A549 (cell line): Measurements from ENCODE around the gene FAM32A. TPM values are rescaled to one million over a fixed set of nuclear protein-coding genes. Genes with fewer than 3 reads are reported as not detected.
"Not testable (repeated sequence)": the region's sequence is repeated elsewhere in the genome, so short reads cannot be mapped to it uniquely, and the experiment has no call there.

ENCODE experiments used
- ATAC-seq, 2 experiments: fragments of 200-7000 bp in 1 of 2; fragments of >200 bp in 1 of 2; cut with Nextera tagmentation in 1 of 2; cut with Tn5 transposase in 1 of 2; 3 replicates each; pipeline versions ENCODE4 v1.8.0 to v1.9.1; 2018 to 2020; ENCODE audit warnings: mild to moderate bottlenecking in 1 of 2, moderate library complexity in 1 of 2
- CTCF ChIA-PET: fragments of 300-600 bp; sonication (Branson Sonifier 250); formaldehyde crosslinking; extraction: SDS; loops from one replicate; lab custom pipeline; 2021; ENCODE audit warnings: antibody characterized with exemption, inconsistent platforms; lab: Yijun Ruan, JAX
- POLR2A ChIA-PET: fragments of 350-600 bp; formaldehyde crosslinking; extraction: SDS; loops from one replicate; lab custom pipeline; 2021; ENCODE audit warnings: antibody characterized with exemption, inconsistent platforms; lab: Yijun Ruan, JAX
- DNase-seq, 2 experiments: peaks; one replicate each; pipeline versions ENCODE4 v3.0.0 to v3.0.0-alpha.2; 2011 to 2016; ENCODE audit warnings: low read depth in 1 of 2, low spot score in 1 of 2
- FAIRE-seq: peaks from 2 replicates; lab custom pipeline; 2011; peaks lifted over from hg19 to GRCh38; lab: Jason Lieb, UNC
- H3K27ac ChIP-seq, 2 experiments: fragments of >200 bp; sonication (Bioruptor Twin); formaldehyde crosslinking; 3 replicates each; pipeline ENCODE4 v1.5.1; 2016 to 2017
- H3K4me1 ChIP-seq: fragments of >200 bp; sonication (Bioruptor Twin); formaldehyde crosslinking; 3 replicates; pipeline ENCODE4 v1.6.1; 2016
- H3K4me2 ChIP-seq: fragments of >200 bp; sonication (Bioruptor Twin); formaldehyde crosslinking; 3 replicates; pipeline ENCODE4 v1.6.1; 2016
- H3K4me3 ChIP-seq: fragments of >200 bp; sonication (Bioruptor Twin); formaldehyde crosslinking; 3 replicates; pipeline ENCODE4 v1.5.1; 2016
- H3K9me3 ChIP-seq: fragments of >200 bp; sonication (Bioruptor Twin); formaldehyde crosslinking; 3 replicates; pipeline ENCODE4 v1.6.1; 2016
- BCL3 ChIP-seq: fragments of >200 bp; sonication (Bioruptor Twin); formaldehyde crosslinking; IDR thresholded peaks from 3 replicates; pipeline ENCODE4 v1.6.1; 2016
- CBX8 ChIP-seq: fragments of 200-600 bp; sonication (generic); IDR thresholded peaks from 2 replicates; pipeline ENCODE4 v1.6.1; 2016
- CHD2 ChIP-seq: fragments of 150-350 bp; IDR thresholded peaks from 2 replicates; pipeline ENCODE4 v1.6.1; 2014; ENCODE audit warnings: low read length; ENCODE audit not compliant: partially characterized antibody
- CHD4 ChIP-seq: fragments of 200-600 bp; sonication (generic); IDR thresholded peaks from 2 replicates; pipeline ENCODE4 v1.6.1; 2016; ENCODE audit warnings: antibody characterized with exemption, mild to moderate bottlenecking, borderline replicate concordance
- EHF ChIP-seq: fragments of 250-450 bp; sonication (Bioruptor Pico); IDR thresholded peaks from 2 replicates; pipeline ENCODE4 v1.5.0; 2020; ENCODE audit warnings: mild to moderate bottlenecking
- EHMT2 ChIP-seq: fragments of 200-600 bp; sonication (generic); IDR thresholded peaks from 2 replicates; pipeline ENCODE4 v1.6.1; 2016; ENCODE audit warnings: antibody characterized with exemption, low read depth, mild to moderate bottlenecking, moderate library complexity
- EP300 ChIP-seq, 2 experiments: fragments of >200 bp; sonication (Bioruptor Twin); formaldehyde crosslinking; IDR thresholded peaks; 2 replicates in 1 of 2; 3 replicates in 1 of 2; pipeline ENCODE4 v1.6.1; 2016 to 2017
- FOSB ChIP-seq: fragments of 250-450 bp; sonication (Bioruptor Pico); IDR thresholded peaks from 2 replicates; pipeline ENCODE4 v1.5.0; 2020; ENCODE audit warnings: mild to moderate bottlenecking, moderate library complexity
- GATA3 ChIP-seq: IDR thresholded peaks from 2 replicates; pipeline ENCODE4 v1.6.1; 2012; ENCODE audit warnings: borderline replicate concordance
- HOXA7 ChIP-seq: fragments of 250-450 bp; sonication (Bioruptor Pico); IDR thresholded peaks from 2 replicates; pipeline ENCODE4 v1.5.0; 2020; ENCODE audit warnings: mild to moderate bottlenecking, moderate library complexity
- HOXB13 ChIP-seq: fragments of 250-450 bp; sonication (Bioruptor Pico); IDR thresholded peaks from 2 replicates; pipeline ENCODE4 v1.5.0; 2020; ENCODE audit warnings: low read depth, mild to moderate bottlenecking, moderate library complexity
- HOXB5 ChIP-seq: fragments of 250-450 bp; sonication (Bioruptor Pico); IDR thresholded peaks from 2 replicates; pipeline ENCODE4 v1.5.0; 2020; ENCODE audit warnings: mild to moderate bottlenecking, moderate library complexity
- JUN ChIP-seq, 2 experiments: fragments of >200 bp; sonication (Bioruptor Twin); formaldehyde crosslinking; IDR thresholded peaks; 2 replicates in 1 of 2; 3 replicates in 1 of 2; pipeline ENCODE4 v1.6.1; 2016 to 2017
- KDM5A ChIP-seq: fragments of 200-600 bp; sonication (generic); IDR thresholded peaks from 2 replicates; pipeline ENCODE4 v1.6.1; 2016; ENCODE audit warnings: antibody characterized with exemption, mild to moderate bottlenecking
- MAFK ChIP-seq: fragments of 450-650 bp; IDR thresholded peaks from 2 replicates; pipeline ENCODE4 v1.6.1; 2014; ENCODE audit not compliant: partially characterized antibody
- MYC ChIP-seq: IDR thresholded peaks from 2 replicates; pipeline ENCODE4 v1.6.1; 2012; ENCODE audit warnings: mild to moderate bottlenecking, inconsistent platforms, low read length, improper control_type of control experiment, borderline replicate concordance
- NPAS2 ChIP-seq: fragments of 250-450 bp; sonication (Bioruptor Pico); IDR thresholded peaks from 2 replicates; pipeline ENCODE4 v1.8.0; 2022; ENCODE audit warnings: mild to moderate bottlenecking, moderate library complexity, borderline replicate concordance
- NR3C1 ChIP-seq: fragments of >200 bp; sonication (Bioruptor Twin); formaldehyde crosslinking; IDR thresholded peaks from 3 replicates; pipeline ENCODE4 v1.6.1; 2017
- POLR2A ChIP-seq: IDR thresholded peaks from 2 replicates; pipeline ENCODE4 v1.6.1; 2012; ENCODE audit warnings: mild to moderate bottlenecking, low read length
- POLR2AphosphoS2 ChIP-seq: conservative IDR thresholded peaks from 2 replicates; pipeline ENCODE4 v1.6.1; 2012; ENCODE audit warnings: low read length, improper control_type of control experiment, inconsistent platforms
- RARB ChIP-seq: fragments of 250-450 bp; sonication (Bioruptor Pico); IDR thresholded peaks from 2 replicates; pipeline ENCODE4 v1.8.0; 2021; ENCODE audit warnings: mild to moderate bottlenecking, moderate library complexity
- WGBS: methylation state at CpG from one replicate; pipeline ENCODE4 v1.1.6; 2017; ENCODE audit errors: missing lambda C conversion rate; 5-methylcytosine and 5-hydroxymethylcytosine counted together
- polyA plus RNA-seq, 4 experiments: library from polyadenylated mRNA; depleted of rRNA in 3 of 4; stranded (reverse); fragments of >200 nt; fragmentation: RNase III in 1 of 4; extraction: RNeasy Plus Mini Kit Qiagen cat#74134 plus additional on column Dnase treatment in 1 of 4; gene quantifications; 2 replicates in 3 of 4; 3 replicates in 1 of 4; pipeline ENCODE4 v1.2.3, GENCODE V29; 2011 to 2017
- TF ChIP-seq, protein P1 (sequence below): fragments of >200 bp; sonication (Bioruptor Twin); formaldehyde crosslinking; IDR thresholded peaks from 3 replicates; pipeline ENCODE4 v1.5.1; 2016

Gene FAM32A
- polyA plus RNA-seq, 2 of the 4 experiments (the other 2 are of a cell fraction), result 80.8 to 108 TPM

GRCh38 chr19:16175954-16176353, 9.3 kb upstream of the FAM32A start:
- WGBS, result 42% methylated on average over 2 of the region's 2 CpGs
- Histone ChIP-seq H3K9me3 (peaks cover 15% of the 10 kb centered on the region), H3K4me2 (no peak overlapping the region), H3K27ac (no peak overlapping the region), H3K4me1 (no peaks in the 10 kb centered on the region), H3K4me3 (no peak overlapping the region)
- TF ChIP-seq CHD4, result no peak
- no peak for TF ChIP-seq MAFK
- no peak for TF ChIP-seq CBX8
- no peak for TF ChIP-seq BCL3
- no peak for TF ChIP-seq FOSB (CRISPR knock-in tag)
- TF ChIP-seq EP300 (IDR thresholded peaks at IDR 0.05), result no peak
- TF ChIP-seq POLR2AphosphoS2, result no peak
- no peak for TF ChIP-seq JUN (IDR thresholded peaks at IDR 0.05)
- TF ChIP-seq HOXB5 (CRISPR knock-in tag), result no peak
- TF ChIP-seq, protein P1, sequence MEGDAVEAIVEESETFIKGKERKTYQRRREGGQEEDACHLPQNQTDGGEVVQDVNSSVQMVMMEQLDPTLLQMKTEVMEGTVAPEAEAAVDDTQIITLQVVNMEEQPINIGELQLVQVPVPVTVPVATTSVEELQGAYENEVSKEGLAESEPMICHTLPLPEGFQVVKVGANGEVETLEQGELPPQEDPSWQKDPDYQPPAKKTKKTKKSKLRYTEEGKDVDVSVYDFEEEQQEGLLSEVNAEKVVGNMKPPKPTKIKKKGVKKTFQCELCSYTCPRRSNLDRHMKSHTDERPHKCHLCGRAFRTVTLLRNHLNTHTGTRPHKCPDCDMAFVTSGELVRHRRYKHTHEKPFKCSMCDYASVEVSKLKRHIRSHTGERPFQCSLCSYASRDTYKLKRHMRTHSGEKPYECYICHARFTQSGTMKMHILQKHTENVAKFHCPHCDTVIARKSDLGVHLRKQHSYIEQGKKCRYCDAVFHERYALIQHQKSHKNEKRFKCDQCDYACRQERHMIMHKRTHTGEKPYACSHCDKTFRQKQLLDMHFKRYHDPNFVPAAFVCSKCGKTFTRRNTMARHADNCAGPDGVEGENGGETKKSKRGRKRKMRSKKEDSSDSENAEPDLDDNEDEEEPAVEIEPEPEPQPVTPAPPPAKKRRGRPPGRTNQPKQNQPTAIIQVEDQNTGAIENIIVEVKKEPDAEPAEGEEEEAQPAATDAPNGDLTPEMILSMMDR, result no peak
- no peak for TF ChIP-seq NPAS2
- no peak for TF ChIP-seq EHF (CRISPR knock-in tag)
- no peak for TF ChIP-seq NR3C1
- TF ChIP-seq EHMT2, result no peak
- no peak for TF ChIP-seq GATA3
- no peak for TF ChIP-seq POLR2A
- no peak for TF ChIP-seq CHD2
- no peak for TF ChIP-seq RARB (CRISPR knock-in tag)
- no peak for TF ChIP-seq KDM5A
- TF ChIP-seq HOXA7 (CRISPR knock-in tag), result no peak
- DNase-seq (no peak), FAIRE-seq (no peak), ATAC-seq (no peak)
- ChIA-PET POLR2A (no interaction called here), CTCF (interaction anchor here (1.4 kb wide), 1 partner anchor 12 kb away, joined by 3 read pairs; no protein-coding TSS in a partner anchor)

DNA sequence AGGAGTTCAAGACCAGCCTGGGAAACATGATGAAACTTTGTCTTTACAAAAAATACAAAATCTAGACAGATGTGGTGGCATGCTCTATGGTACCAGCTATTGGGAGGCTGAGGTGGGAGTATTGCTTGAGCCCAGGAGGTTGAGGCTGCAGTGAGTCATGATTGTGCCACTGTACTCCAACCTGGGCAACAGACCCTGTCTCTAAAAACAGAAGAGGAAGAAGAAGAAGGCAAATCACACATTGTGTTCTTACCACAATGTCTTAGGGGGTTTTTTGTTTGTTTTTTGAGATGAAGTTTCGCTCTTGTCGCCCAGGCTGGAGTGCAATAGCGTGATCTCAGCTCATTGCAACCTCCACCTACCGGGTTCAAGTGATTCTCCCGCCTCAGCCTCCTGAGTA, 6.3 kb upstream of the FAM32A start:
- ATAC-seq, H3K27ac ChIP-seq, H3K4me3 ChIP-seq, FAIRE-seq, H3K4me1 ChIP-seq, H3K4me2 ChIP-seq, DNase-seq, POLR2A ChIA-PET: not testable (repeated sequence)
- CTCF ChIA-PET, result interaction anchor here (1.3 kb wide), 1 partner anchor 549 kb away, joined by 3 read pairs; no protein-coding TSS in a partner anchor
- H3K9me3 ChIP-seq, result peaks cover 15% of the 10 kb centered on the region
- WGBS, result 76% methylated on average over 5 of the region's 5 CpGs

- Histone ChIP-seq H3K4me2 (no peak overlapping the region), H3K4me3 (no peak overlapping the region), H3K4me1 (no peaks in the 10 kb centered on the region), H3K9me3 (peaks cover 6% of the 10 kb centered on the region; the same call in 2 of the 3 replicates), H3K27ac (peak overlapping the region in 1 of 2 experiments; percentile 22; a peak in 1 of 6 replicates)
- CTCF ChIA-PET, result interaction anchor here (0.8 to 3.3 kb wide), 4 partner anchors 62 to 551 kb away, joined by 3 to 27 read pairs (median 8); no protein-coding TSS in a partner anchor
- ATAC-seq, result peak in 1 of 2 experiments; percentile 28; a peak in 3 of 6 replicates
- POLR2A ChIA-PET, result interaction anchor here (0.8 kb wide), 1 partner anchor 344 kb away, joined by 5 read pairs; no protein-coding TSS in a partner anchor
- DNase-seq, result peak in 1 of 2 experiments; percentile 63
- 16% methylated on average over 4 of the region's 4 CpGs for whole genome bisulfite sequencing
- TF ChIP-seq HOXB13 (CRISPR knock-in tag) (no peak), MYC (no peak), NPAS2 (no peak), HOXA7 (CRISPR knock-in tag) (no peak), MAFK (peak; percentile 2)
- no peak for FAIRE-seq
Measured at GRCh38 chr19:16180611-16181010, 4.6 kb upstream of the FAM32A start.
